NB4 (cell line): Measurements from ENCODE around the gene KBTBD13.

Experiments
- DNase-seq: peaks from one replicate; pipeline ENCODE4 v3.0.0; 2010; ENCODE audit warnings: low read depth
- H3K4me3 ChIP-seq: one replicate; pipeline ENCODE4 v1.5.1; 2011; ENCODE audit warnings: mild to moderate bottlenecking, low read depth, low read length, moderate library complexity
- MYC ChIP-seq: IDR thresholded peaks from 2 replicates; pipeline ENCODE4 v1.6.1; 2011; ENCODE audit warnings: low read depth, low read length
- POLR2A ChIP-seq: IDR thresholded peaks from 2 replicates; pipeline ENCODE4 v1.6.1; 2011; ENCODE audit warnings: mild to moderate bottlenecking; ENCODE audit not compliant: insufficient read length; ENCODE audit errors: extremely low read depth
- TF ChIP-seq, protein P1 (sequence below): IDR thresholded peaks from 2 replicates; pipeline ENCODE4 v1.6.1; 2011; ENCODE audit warnings: low read depth, low read length
- TF ChIP-seq, protein P2 (sequence below): IDR thresholded peaks from one replicate; pipeline ENCODE4 v1.5.1; 2012; ENCODE audit warnings: low read depth, low read length

Gene KBTBD13

GRCh38 chr15:65059369-65059750, 17.2 kb upstream of the KBTBD13 start:
- no peak for TF ChIP-seq POLR2A
- no peak for TF ChIP-seq MYC
- TF ChIP-seq, protein P1, sequence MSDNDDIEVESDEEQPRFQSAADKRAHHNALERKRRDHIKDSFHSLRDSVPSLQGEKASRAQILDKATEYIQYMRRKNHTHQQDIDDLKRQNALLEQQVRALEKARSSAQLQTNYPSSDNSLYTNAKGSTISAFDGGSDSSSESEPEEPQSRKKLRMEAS = no peak
- TF ChIP-seq, protein P2, sequence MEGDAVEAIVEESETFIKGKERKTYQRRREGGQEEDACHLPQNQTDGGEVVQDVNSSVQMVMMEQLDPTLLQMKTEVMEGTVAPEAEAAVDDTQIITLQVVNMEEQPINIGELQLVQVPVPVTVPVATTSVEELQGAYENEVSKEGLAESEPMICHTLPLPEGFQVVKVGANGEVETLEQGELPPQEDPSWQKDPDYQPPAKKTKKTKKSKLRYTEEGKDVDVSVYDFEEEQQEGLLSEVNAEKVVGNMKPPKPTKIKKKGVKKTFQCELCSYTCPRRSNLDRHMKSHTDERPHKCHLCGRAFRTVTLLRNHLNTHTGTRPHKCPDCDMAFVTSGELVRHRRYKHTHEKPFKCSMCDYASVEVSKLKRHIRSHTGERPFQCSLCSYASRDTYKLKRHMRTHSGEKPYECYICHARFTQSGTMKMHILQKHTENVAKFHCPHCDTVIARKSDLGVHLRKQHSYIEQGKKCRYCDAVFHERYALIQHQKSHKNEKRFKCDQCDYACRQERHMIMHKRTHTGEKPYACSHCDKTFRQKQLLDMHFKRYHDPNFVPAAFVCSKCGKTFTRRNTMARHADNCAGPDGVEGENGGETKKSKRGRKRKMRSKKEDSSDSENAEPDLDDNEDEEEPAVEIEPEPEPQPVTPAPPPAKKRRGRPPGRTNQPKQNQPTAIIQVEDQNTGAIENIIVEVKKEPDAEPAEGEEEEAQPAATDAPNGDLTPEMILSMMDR = no peak
- DNase-seq = no peak

GRCh38 chr15:65059931-65060596, 16.5 kb upstream of the KBTBD13 start:
- no peak for DNase-seq
- H3K4me3 ChIP-seq = no peak overlapping the region
- TF ChIP-seq, protein P2 = no peak
- TF ChIP-seq, protein P1 = no peak
- no peak for TF ChIP-seq POLR2A
- TF ChIP-seq MYC = no peak

More at GRCh38 chr15:65059369-65059750, 17.2 kb upstream of the KBTBD13 start:
- no peak overlapping the region for H3K4me3 ChIP-seq

DNA sequence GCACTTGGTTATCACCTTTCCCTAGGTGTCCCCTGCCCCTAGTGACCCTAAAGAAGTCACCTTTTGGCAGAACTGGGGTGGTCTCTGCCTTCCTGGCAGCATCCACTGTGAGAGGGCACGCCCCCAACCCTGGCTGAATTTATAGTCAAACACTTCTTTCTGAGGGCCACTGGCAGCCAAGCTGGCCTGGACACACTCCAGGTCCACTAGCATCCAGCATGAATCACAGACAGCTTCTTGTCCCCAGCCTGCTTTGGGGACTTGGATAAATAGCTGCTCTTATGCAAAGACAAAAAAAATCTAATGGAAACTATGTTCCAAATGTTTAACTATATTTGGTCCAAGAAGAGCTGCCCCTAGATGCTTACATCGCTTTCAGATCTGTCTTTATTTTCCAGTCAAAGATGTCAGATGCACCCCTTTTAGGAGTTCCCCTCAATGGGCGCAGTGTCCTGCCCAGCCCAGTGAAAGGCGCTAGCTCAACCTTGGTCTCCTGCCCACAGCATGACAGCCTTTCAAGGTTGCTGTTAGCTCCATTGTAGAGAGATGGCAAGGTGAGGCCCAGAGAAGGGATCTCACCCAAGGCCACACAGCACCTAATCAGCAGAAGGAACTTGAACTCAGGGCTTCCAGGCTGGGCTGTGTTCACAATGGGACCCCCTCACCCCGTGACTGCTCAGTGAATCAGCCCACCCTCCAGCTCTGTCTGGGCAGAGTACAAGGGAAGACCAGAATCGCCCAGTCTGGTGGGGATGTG, 15.7 kb upstream of the KBTBD13 start:
- no peak for DNase-seq
- no peak overlapping the region for H3K4me3 ChIP-seq
- TF ChIP-seq, protein P1 = no peak
- TF ChIP-seq, protein P2 = no peak
- TF ChIP-seq POLR2A = no peak
- no peak for TF ChIP-seq MYC

GRCh38 chr15:65062061-65062460, 14.5 kb upstream of the KBTBD13 start:
- no peak overlapping the region for H3K4me3 ChIP-seq
- no peak for TF ChIP-seq POLR2A
- TF ChIP-seq, protein P1 = no peak
- TF ChIP-seq, protein P2 = no peak
- TF ChIP-seq MYC = no peak
- no peak for DNase-seq

- TF ChIP-seq, protein P1 = no peak
- TF ChIP-seq MYC (no peak), POLR2A (no peak)
- TF ChIP-seq, protein P2 = no peak
- DNase-seq = no peak
- no peak overlapping the region for H3K4me3 ChIP-seq
Measured at GRCh38 chr15:65062726-65063125, 13.8 kb upstream of the KBTBD13 start.
